GM12878 (cell line): ENCODE measurements around the gene TTC39B. TPM values are rescaled to one million over a fixed set of nuclear protein-coding genes. Genes with fewer than 3 reads are reported as not detected.

ENCODE experiments used
- ATAC-seq: fragments of 200-7000 bp; cut with Tn5 transposase; 3 replicates; pipeline ENCODE4 v1.9.1; 2020; ENCODE audit warnings: mild to moderate bottlenecking, moderate library complexity
- BruUV-seq: library from RNA; stranded (reverse); fragments of 400-500 nt; replicated peaks from 2 replicates; lab custom pipeline; 2021; lab: Mats Ljungman, UMichigan
- CTCF ChIA-PET: fragments of 300-600 bp; sonication (Branson Sonifier 250); formaldehyde crosslinking; extraction: SDS; loops from one replicate; lab custom pipeline; 2021; ENCODE audit warnings: inconsistent platforms; lab: Yijun Ruan, JAX
- POLR2A ChIA-PET: fragments of 350-600 bp; formaldehyde crosslinking; extraction: SDS; loops from one replicate; lab custom pipeline; 2021; ENCODE audit warnings: inconsistent platforms; lab: Charles Lee
- RAD21 ChIA-PET: fragments of 300-600 bp; sonication (Branson Sonifier 250); formaldehyde crosslinking; loops from one replicate; lab custom pipeline; 2023; ENCODE audit warnings: antibody characterized with exemption; ENCODE audit not compliant: unreplicated experiment; lab: Charles Lee
- SMC1A ChIA-PET: fragments of 300-600 bp; sonication (Branson Sonifier 250); formaldehyde crosslinking; loops from one replicate; lab custom pipeline; 2023; ENCODE audit not compliant: unreplicated experiment, uncharacterized antibody; lab: Charles Lee
- DNase-seq: peaks from one replicate; pipeline ENCODE4 v3.0.0-alpha.2; 2011; ENCODE audit warnings: low read depth, low spot score
- FAIRE-seq: peaks from 3 replicates; lab custom pipeline; 2011; peaks lifted over from hg19 to GRCh38; lab: Jason Lieb, UNC
- H2AFZ ChIP-seq: 2 replicates; pipeline ENCODE4 v1.6.0; 2011; ENCODE audit warnings: low read depth, low read length, control low read depth; ENCODE audit not compliant: control insufficient read depth
- H3K27ac ChIP-seq: 2 replicates; pipeline ENCODE4 v1.5.1; 2011; ENCODE audit warnings: control low read depth; ENCODE audit not compliant: control insufficient read depth, insufficient read depth
- H3K27me3 ChIP-seq, 2 experiments: replicated peaks in 1 of 2; 2 replicates each; pipeline versions ENCODE4 v1.6.0 to v1.6.1; 2011; ENCODE audit warnings: low read length in 1 of 2; ENCODE audit not compliant: control insufficient read depth in 2 of 2, insufficient read depth in 2 of 2
- H3K36me3 ChIP-seq, 2 experiments: 2 replicates each; pipeline ENCODE4 v1.5.1; 2011; ENCODE audit warnings: low read length in 1 of 2; ENCODE audit not compliant: control insufficient read depth in 2 of 2, insufficient read depth in 2 of 2
- H3K4me1 ChIP-seq: 2 replicates; pipeline ENCODE4 v1.6.1; 2011; ENCODE audit warnings: mild to moderate bottlenecking, low read length, moderate library complexity, mixed read lengths; ENCODE audit not compliant: control insufficient read depth, insufficient read depth
- H3K4me2 ChIP-seq: 2 replicates; pipeline ENCODE4 v1.6.0; 2011; ENCODE audit warnings: control low read depth; ENCODE audit not compliant: control insufficient read depth, insufficient read depth
- H3K4me3 ChIP-seq: fragments of 200-600 bp; sonication (generic); 2 replicates; pipeline ENCODE4 v1.5.1; 2016
- H3K79me2 ChIP-seq: 2 replicates; pipeline ENCODE4 v1.6.0; 2011; ENCODE audit warnings: low read length; ENCODE audit not compliant: control insufficient read depth, insufficient read depth
- H3K9ac ChIP-seq: 2 replicates; pipeline ENCODE4 v1.8.0; 2011; ENCODE audit warnings: low read length, control low read depth, mixed read lengths; ENCODE audit not compliant: control insufficient read depth, insufficient read depth
- H3K9me3 ChIP-seq: replicated peaks from 3 replicates; pipeline ENCODE4 v1.5.1; 2011; ENCODE audit warnings: mild to moderate bottlenecking, low read length; ENCODE audit not compliant: control insufficient read depth, insufficient read depth
- H4K20me1 ChIP-seq: 2 replicates; pipeline ENCODE4 v1.6.0; 2011; ENCODE audit not compliant: control insufficient read depth, insufficient read depth
- ESRRA ChIP-seq: IDR thresholded peaks from 2 replicates; pipeline ENCODE4 v1.6.1; 2012; ENCODE audit warnings: mild to moderate bottlenecking, low read length, improper control_type of control experiment
- NFIC ChIP-seq: IDR thresholded peaks from 2 replicates; pipeline ENCODE4 v1.6.1; 2012; ENCODE audit warnings: low read depth, mild to moderate bottlenecking, inconsistent platforms, low read length, moderate library complexity
- SMAD5 ChIP-seq: IDR thresholded peaks from 2 replicates; pipeline ENCODE4 v1.6.1; 2016; ENCODE audit warnings: antibody characterized with exemption, low read depth
- SP1 ChIP-seq: IDR thresholded peaks from one replicate; pipeline ENCODE4 v1.6.1; 2011; ENCODE audit warnings: low read depth, low read length
- TARDBP ChIP-seq: IDR thresholded peaks from 2 replicates; pipeline ENCODE4 v1.6.1; 2016; ENCODE audit warnings: borderline replicate concordance
- WGBS: methylation state at CpG from one replicate; pipeline ENCODE4 v1.1.6; 2016; ENCODE audit warnings: low lambda C conversion rate; ENCODE audit not compliant: insufficient replicate concordance, insufficient coverage; ENCODE audit errors: missing lambda C conversion rate; 5-methylcytosine and 5-hydroxymethylcytosine counted together
- in situ Hi-C: fragments of 300-500 bp; cut with MboI; formaldehyde crosslinking; loops from 9 replicates; pipeline ENCODE4 v1.14.3; 2018; ENCODE audit warnings: mixed read lengths
- intact Hi-C: fragments of 100-400 bp; cut with micrococcal nuclease; formaldehyde crosslinking; loops from one replicate; pipeline ENCODE4 v1.14.2; 2022; ENCODE audit not compliant: unreplicated experiment
- polyA plus RNA-seq, 11 experiments: library from polyadenylated mRNA; depleted of rRNA in 4 of 11; unstranded in 6 of 11; stranded (reverse) in 5 of 11; fragments of >200 nt; fragmentation: Nextera tagmentation in 4 of 11; fragmentation: Illumina TruSeq in 1 of 11; extraction: Ambion mirVana in 4 of 11; extraction: Trizol in 1 of 11; gene quantifications; 1 replicate in 1 of 11; 2 replicates in 10 of 11; pipeline versions ENCODE4 v1.2.1 to v1.2.3, GENCODE V29; 2011 to 2016; ENCODE audit warnings: inconsistent platforms in 2 of 11, missing spikeins in 2 of 11, low read depth in 1 of 11
- total RNA-seq, 4 experiments: library from RNA; depleted of rRNA in 3 of 4; stranded (reverse); fragments of >200 nt in 3 of 4; fragmentation: Illumina TruSeq in 1 of 4; extraction: Trizol in 1 of 4; gene quantifications; 2 replicates each; pipeline versions ENCODE4 v1.2.1 to v1.2.3, GENCODE V29; 2013 to 2021
- TF ChIP-seq, protein P1 (sequence below): IDR thresholded peaks from 2 replicates; pipeline ENCODE4 v1.6.1; 2011; ENCODE audit warnings: borderline replicate concordance, low read depth, mild to moderate bottlenecking, moderate library complexity, low read length; ENCODE audit not compliant: insufficient read depth, poor library complexity, severe bottlenecking
- TF ChIP-seq, protein P2 (sequence below): fragments of 450-650 bp; IDR thresholded peaks from 2 replicates; pipeline ENCODE4 v1.6.1; 2017; ENCODE audit warnings: mild to moderate bottlenecking, low read depth, inconsistent platforms; ENCODE audit not compliant: poor library complexity, severe bottlenecking
- TF ChIP-seq, protein P3 (sequence below): fragments of 450-650 bp; formaldehyde crosslinking; IDR thresholded peaks from 2 replicates; pipeline ENCODE4 v1.4.0; 2022; ENCODE audit warnings: mild to moderate bottlenecking, moderate library complexity
- TF ChIP-seq, protein P4 (sequence below): fragments of 450-650 bp; IDR thresholded peaks from 2 replicates; pipeline ENCODE4 v1.6.1; 2017; ENCODE audit warnings: mild to moderate bottlenecking, moderate library complexity
- TF ChIP-seq, protein P5 (sequence below): IDR thresholded peaks from 2 replicates; pipeline ENCODE4 v1.6.1; 2012; ENCODE audit warnings: low read depth, low read length, improper control_type of control experiment

Gene TTC39B
- total and polyA plus RNA-seq, 10 of the 15 experiments (the other 5 are each of a cell fraction or from before 2014, with no cell fraction given) = 0.68 to 2.5 (median 1.5) TPM

DNA sequence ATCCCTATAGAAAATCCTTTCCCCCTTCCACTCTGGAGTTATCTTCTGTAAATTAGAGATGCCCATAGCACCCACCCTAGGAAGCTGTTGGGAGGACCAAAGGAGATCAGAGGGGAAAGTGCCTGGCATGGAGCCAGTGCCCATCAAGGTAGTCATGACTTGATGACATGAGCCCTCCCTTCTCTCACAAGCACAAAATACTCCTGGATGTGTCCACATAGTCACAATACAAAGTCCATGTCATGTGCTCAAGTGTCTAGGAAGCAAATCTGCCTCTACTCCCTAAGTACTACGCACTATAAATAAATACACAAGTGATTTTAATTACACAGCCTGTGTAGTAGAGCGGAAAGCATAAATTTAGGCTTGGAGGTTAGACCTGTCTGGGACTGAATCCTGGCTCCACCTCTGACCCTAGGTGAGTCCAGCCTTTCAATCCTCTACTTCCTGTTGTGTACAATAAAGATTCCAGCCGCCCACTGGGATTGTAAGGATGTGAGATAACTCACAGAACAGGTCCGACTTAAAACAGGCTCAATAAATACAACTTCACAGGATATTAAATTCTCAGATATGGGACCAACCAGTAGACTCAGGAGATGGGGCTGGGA, 30.6 kb downstream of the TTC39B start (continued):
- TF ChIP-seq, protein P1, sequence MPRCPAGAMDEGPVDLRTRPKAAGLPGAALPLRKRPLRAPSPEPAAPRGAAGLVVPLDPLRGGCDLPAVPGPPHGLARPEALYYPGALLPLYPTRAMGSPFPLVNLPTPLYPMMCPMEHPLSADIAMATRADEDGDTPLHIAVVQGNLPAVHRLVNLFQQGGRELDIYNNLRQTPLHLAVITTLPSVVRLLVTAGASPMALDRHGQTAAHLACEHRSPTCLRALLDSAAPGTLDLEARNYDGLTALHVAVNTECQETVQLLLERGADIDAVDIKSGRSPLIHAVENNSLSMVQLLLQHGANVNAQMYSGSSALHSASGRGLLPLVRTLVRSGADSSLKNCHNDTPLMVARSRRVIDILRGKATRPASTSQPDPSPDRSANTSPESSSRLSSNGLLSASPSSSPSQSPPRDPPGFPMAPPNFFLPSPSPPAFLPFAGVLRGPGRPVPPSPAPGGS = no peak
- TF ChIP-seq, all 136 proteins: peak for 0

DNA sequence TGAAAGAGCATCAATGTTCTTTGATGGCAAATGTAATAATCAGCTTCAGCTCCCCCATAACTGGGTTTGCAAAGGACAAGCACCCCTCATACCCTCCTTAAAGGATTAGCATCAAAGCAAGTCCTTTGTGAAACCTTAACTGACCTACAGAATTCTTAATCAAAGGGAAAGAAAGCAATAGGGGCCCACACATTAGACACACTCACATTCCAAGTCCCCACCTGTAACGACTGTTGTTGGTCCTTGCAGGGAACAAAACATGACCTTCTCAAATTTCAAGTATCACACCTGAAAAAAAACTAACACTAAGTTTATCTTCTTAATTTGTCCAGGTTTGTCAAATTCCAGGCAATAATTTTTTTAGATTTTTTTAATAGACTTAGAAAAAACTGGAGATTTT, 32.6 kb downstream of the TTC39B start:
- in situ Hi-C loops = no loop called here
- RAD21 ChIA-PET = no interaction called here
- WGBS = 4% methylated on average over 1 of the region's 1 CpG
- TF ChIP-seq, protein P2, sequence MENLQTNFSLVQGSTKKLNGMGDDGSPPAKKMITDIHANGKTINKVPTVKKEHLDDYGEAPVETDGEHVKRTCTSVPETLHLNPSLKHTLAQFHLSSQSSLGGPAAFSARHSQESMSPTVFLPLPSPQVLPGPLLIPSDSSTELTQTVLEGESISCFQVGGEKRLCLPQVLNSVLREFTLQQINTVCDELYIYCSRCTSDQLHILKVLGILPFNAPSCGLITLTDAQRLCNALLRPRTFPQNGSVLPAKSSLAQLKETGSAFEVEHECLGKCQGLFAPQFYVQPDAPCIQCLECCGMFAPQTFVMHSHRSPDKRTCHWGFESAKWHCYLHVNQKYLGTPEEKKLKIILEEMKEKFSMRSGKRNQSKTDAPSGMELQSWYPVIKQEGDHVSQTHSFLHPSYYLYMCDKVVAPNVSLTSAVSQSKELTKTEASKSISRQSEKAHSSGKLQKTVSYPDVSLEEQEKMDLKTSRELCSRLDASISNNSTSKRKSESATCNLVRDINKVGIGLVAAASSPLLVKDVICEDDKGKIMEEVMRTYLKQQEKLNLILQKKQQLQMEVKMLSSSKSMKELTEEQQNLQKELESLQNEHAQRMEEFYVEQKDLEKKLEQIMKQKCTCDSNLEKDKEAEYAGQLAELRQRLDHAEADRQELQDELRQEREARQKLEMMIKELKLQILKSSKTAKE = no peak
- TF ChIP-seq, protein P3, sequence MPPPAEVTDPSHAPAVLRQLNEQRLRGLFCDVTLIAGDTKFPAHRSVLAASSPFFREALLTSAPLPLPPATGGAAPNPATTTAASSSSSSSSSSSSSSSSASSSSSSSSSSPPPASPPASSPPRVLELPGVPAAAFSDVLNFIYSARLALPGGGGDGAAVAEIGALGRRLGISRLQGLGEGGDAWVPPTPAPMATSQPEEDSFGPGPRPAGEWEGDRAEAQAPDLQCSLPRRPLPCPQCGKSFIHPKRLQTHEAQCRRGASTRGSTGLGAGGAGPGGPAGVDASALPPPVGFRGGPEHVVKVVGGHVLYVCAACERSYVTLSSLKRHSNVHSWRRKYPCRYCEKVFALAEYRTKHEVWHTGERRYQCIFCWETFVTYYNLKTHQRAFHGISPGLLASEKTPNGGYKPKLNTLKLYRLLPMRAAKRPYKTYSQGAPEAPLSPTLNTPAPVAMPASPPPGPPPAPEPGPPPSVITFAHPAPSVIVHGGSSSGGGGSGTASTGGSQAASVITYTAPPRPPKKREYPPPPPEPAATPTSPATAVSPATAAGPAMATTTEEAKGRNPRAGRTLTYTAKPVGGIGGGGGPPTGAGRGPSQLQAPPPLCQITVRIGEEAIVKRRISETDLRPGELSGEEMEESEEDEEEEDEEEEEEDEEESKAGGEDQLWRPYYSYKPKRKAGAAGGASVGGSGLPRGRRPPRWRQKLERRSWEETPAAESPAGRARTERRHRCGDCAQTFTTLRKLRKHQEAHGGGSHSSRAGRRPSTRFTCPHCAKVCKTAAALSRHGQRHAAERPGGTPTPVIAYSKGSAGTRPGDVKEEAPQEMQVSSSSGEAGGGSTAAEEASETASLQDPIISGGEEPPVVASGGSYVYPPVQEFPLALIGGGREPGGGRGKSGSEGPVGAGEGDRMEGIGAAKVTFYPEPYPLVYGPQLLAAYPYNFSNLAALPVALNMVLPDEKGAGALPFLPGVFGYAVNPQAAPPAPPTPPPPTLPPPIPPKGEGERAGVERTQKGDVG (CRISPR knock-in tag) = no peak
- TF ChIP-seq NFIC (no peak), SMAD5 (no peak), SP1 (no peak), TARDBP (no peak), ESRRA (no peak)
- TF ChIP-seq, protein P4, sequence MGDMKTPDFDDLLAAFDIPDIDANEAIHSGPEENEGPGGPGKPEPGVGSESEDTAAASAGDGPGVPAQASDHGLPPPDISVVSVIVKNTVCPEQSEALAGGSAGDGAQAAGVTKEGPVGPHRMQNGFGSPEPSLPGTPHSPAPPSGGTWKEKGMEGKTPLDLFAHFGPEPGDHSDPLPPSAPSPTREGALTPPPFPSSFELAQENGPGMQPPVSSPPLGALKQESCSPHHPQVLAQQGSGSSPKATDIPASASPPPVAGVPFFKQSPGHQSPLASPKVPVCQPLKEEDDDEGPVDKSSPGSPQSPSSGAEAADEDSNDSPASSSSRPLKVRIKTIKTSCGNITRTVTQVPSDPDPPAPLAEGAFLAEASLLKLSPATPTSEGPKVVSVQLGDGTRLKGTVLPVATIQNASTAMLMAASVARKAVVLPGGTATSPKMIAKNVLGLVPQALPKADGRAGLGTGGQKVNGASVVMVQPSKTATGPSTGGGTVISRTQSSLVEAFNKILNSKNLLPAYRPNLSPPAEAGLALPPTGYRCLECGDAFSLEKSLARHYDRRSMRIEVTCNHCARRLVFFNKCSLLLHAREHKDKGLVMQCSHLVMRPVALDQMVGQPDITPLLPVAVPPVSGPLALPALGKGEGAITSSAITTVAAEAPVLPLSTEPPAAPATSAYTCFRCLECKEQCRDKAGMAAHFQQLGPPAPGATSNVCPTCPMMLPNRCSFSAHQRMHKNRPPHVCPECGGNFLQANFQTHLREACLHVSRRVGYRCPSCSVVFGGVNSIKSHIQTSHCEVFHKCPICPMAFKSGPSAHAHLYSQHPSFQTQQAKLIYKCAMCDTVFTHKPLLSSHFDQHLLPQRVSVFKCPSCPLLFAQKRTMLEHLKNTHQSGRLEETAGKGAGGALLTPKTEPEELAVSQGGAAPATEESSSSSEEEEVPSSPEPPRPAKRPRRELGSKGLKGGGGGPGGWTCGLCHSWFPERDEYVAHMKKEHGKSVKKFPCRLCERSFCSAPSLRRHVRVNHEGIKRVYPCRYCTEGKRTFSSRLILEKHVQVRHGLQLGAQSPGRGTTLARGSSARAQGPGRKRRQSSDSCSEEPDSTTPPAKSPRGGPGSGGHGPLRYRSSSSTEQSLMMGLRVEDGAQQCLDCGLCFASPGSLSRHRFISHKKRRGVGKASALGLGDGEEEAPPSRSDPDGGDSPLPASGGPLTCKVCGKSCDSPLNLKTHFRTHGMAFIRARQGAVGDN = no peak
- TF ChIP-seq, protein P5, sequence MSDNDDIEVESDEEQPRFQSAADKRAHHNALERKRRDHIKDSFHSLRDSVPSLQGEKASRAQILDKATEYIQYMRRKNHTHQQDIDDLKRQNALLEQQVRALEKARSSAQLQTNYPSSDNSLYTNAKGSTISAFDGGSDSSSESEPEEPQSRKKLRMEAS = no peak

More for the DNA sequence above, 32.6 kb downstream of the TTC39B start:
- Histone ChIP-seq H3K36me3 (no peaks in the 10 kb centered on the region), H4K20me1 (no peaks in the 10 kb centered on the region), H2AFZ (no peak overlapping the region), H3K9me3 (no peaks in the 10 kb centered on the region), H3K79me2 (no peaks in the 10 kb centered on the region), H3K27ac (no peak overlapping the region), H3K27me3 (no peaks in the 10 kb centered on the region), H3K9ac (no peak overlapping the region), H3K4me2 (no peak overlapping the region), H3K4me3 (no peak overlapping the region), H3K4me1 (no peaks in the 10 kb centered on the region)
- no TSS peak for BruUV-seq
- ChIA-PET CTCF (interaction anchor here (1.5 to 1.8 kb wide), 4 partner anchors 33 to 332 kb away, joined by 3 to 13 read pairs (median 7); partner anchors contain the start of gene TTC39B), POLR2A (no interaction called here), SMC1A (interaction anchor here (0.9 kb wide), 1 partner anchor 256 kb away, joined by 4 read pairs; no protein-coding TSS in a partner anchor)
- DNase-seq (no peak), FAIRE-seq (no peak), ATAC-seq (no peak)
- intact Hi-C loops = loop anchor here (10.0 kb wide), 1 partner anchor 260 kb away; no protein-coding TSS in a partner anchor
